ENCODE results near the gene ERN2.

GRCh38 chr16:23683487-23683886 is 29.5 kb downstream of the ERN2 start:
- TF ChIP-seq CTCF (IDR thresholded peaks at IDR 0.05) (no peak), POLR2A (IDR thresholded peaks at IDR 0.05) (no peak), POLR2AphosphoS5 (IDR thresholded peaks at IDR 0.05; ENCODE audit: insufficient read depth in 1 of 2, low read depth in 1 of 2) (no peak)

Measured in vagina (tissue), 2 donors.